GM13976 (cell line): Measurements from ENCODE around the gene TACR1.

Experiments used
- DNase-seq: peaks from one replicate; pipeline ENCODE4 v3.0.0; 2012; ENCODE audit warnings: low spot score
- CTCF ChIP-seq: IDR thresholded peaks from 2 replicates; pipeline ENCODE4 v1.5.1; 2012; ENCODE audit warnings: borderline replicate concordance, mild to moderate bottlenecking; ENCODE audit not compliant: insufficient read depth; ENCODE audit errors: extremely low read depth, missing control alignments, control extremely low read depth
- in situ Hi-C: fragments of 300-500 bp; cut with MboI; formaldehyde crosslinking; loops from one replicate; pipeline ENCODE4 v1.12.0; 2022; ENCODE audit warnings: low sequenced_read_pairs, mixed read lengths, inconsistent platforms; ENCODE audit not compliant: unreplicated experiment

Gene TACR1

GRCh38 chr2:75170889-75171288, 28.4 kb downstream of the TACR1 start:
- DNase-seq, result no peak
- in situ Hi-C loops, result no loop called here

DNA sequence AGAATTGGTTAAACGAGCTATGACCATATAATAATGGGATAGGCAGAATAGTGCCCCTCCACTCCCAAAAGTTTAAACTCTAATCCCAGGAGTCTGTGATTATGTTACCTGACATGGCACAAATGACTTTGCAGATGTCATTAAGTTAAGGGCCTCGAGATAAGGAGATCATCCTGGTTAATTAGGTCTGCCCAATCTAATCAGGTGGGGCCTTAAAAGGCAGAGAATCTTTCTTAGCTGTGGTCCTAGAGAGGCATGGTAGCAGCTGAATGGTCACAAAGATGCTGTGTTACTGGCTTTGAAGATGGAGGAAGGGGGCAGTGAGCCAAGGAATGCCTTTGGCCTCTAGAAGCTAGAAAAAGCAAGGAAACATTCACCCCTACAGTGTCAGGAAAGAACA, 31.1 kb downstream of the TACR1 start:
- DNase-seq, result no peak
- no peak for TF ChIP-seq CTCF
- in situ Hi-C loops, result no loop called here

More at GRCh38 chr2:75170889-75171288, 28.4 kb downstream of the TACR1 start:
- no peak for TF ChIP-seq CTCF

DNA sequence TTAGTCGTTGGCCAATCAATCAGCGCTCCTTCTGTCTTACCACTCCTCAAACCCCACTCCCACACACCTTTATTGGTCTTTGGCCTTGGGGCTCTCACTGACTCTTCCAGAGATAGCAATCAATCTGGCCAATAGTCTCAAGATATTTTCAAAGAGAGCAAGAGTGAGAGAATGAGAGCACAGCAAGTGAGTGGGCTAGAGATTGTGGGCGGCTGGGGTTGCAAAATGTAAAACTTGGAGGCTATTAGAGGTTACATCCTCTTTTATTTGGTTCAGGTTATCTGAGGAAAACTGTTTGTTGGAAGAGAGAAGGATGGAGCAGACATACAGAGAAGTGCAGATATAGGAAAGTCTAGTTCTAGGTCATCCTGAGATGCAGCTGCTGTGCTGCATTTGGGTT, 32.8 kb downstream of the TACR1 start:
- in situ Hi-C loops, result no loop called here
- TF ChIP-seq CTCF, result no peak
- no peak for DNase-seq

DNA sequence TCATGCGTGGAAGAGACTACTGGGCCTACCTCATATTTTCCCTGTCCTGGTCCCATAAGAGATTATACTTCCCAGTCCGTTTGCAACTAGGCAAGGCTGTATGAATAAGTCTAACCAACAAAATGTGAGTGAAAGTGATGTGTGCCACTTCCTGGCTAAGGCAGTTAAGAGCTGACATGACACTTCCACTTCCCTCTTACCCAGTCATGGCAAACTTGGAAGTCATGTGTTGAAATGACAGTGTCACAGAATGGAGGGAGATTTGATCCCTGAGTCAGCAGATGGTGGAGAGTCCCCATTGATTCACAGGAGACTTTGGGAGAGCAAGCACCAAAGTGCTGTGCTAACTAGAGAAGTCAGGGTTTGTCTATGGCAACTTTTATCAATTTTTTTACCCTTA, 36.4 kb downstream of the TACR1 start:
- no peak for TF ChIP-seq CTCF
- DNase-seq, result peak; percentile 16
- in situ Hi-C loops, result no loop called here

DNA sequence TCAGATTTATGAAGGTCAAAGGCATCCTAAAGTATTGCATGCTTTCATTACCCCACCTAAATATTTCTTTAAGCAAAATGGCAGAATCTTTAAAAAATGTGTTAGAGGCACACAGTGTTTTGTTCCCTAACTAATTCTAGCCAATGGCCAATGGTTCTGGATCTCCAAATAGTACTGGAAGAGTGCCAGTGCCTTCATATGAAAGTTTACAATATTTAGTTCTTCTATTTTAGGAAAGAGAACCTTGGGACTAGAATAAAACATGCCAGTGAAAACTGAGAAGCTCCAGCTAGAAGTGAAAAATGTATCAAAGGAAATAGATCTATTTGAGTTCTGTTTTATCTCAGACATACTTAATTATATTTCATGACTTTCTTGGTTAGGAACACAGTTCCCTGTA, 37.1 kb downstream of the TACR1 start:
- no peak for DNase-seq
- no peak for TF ChIP-seq CTCF
- in situ Hi-C loops, result no loop called here

GRCh38 chr2:75157435-75157834, 41.9 kb downstream of the TACR1 start:
- DNase-seq, result peak; percentile 47
- TF ChIP-seq CTCF, result no peak
- in situ Hi-C loops, result no loop called here

- in situ Hi-C loops, result no loop called here
- TF ChIP-seq CTCF, result no peak
- DNase-seq, result no peak
These were observed 44.2 kb downstream of the TACR1 start for GRCh38 chr2:75155115-75155514.
